Naive thymus-derived CD8-positive, alpha-beta T cell (primary cell): ENCODE measurements around the gene TSGA10IP. TPM values are rescaled to one million over a fixed set of nuclear protein-coding genes. Genes with fewer than 3 reads are reported as not detected.

Experiments
- ATAC-seq, 2 donors: fragments of 150-1000 bp; cut with Tn5 transposase in 1 of 2; sonication (Bioruptor Pico), chemical (Tn5 transposase) in 1 of 2; 1 replicate in 1 of 2; 2 replicates in 1 of 2; pipeline ENCODE4 v1.10.0; 2021; ENCODE audit warnings: mild to moderate bottlenecking in 2 of 2, moderate library complexity in 2 of 2
- POLR2A ChIA-PET: fragments of 350-600 bp; sonication (Branson Sonifier 250); formaldehyde crosslinking; loops from one replicate; lab custom pipeline; 2021; ENCODE audit warnings: antibody characterized with exemption; lab: Charles Lee
- DNase-seq, 10 donors: peaks; one replicate each; pipeline versions ENCODE4 v3.0.0 to v3.0.0-alpha.2; 2020 to 2022
- H3K27ac Mint-ChIP-seq, 10 donors: one replicate each; pipeline ENCODE4 v1.8.0; 2020 to 2022; ENCODE audit warnings: mild to moderate bottlenecking in 10 of 10, mixed read lengths in 10 of 10, moderate library complexity in 4 of 10, inconsistent platforms in 1 of 10
- H3K27me3 Mint-ChIP-seq, 5 donors: one replicate each; pipeline ENCODE4 v1.8.0; 2021 to 2022; ENCODE audit warnings: mixed read lengths in 5 of 5
- H3K36me3 Mint-ChIP-seq, 3 donors: one replicate each; pipeline ENCODE4 v1.8.0; 2020 to 2022; ENCODE audit warnings: mixed read lengths in 3 of 3, mild to moderate bottlenecking in 2 of 3, inconsistent platforms in 1 of 3
- H3K4me1 Mint-ChIP-seq, 4 donors: one replicate each; pipeline ENCODE4 v1.8.0; 2021 to 2022; ENCODE audit warnings: mixed read lengths in 4 of 4
- H3K4me3 Mint-ChIP-seq, 10 donors: one replicate each; pipeline ENCODE4 v1.8.0; 2020 to 2022; ENCODE audit warnings: mild to moderate bottlenecking in 10 of 10, mixed read lengths in 10 of 10, moderate library complexity in 6 of 10, inconsistent platforms in 1 of 10
- H3K9me3 Mint-ChIP-seq, 9 donors: one replicate each; pipeline ENCODE4 v1.8.0; 2020 to 2022; ENCODE audit warnings: mixed read lengths in 9 of 9, mild to moderate bottlenecking in 3 of 9, inconsistent platforms in 1 of 9, moderate library complexity in 1 of 9
- polyA plus RNA-seq, 3 donors: library from polyadenylated mRNA; unstranded; fragments of 300-500 nt; fragmentation: Illumina TruSeq; gene quantifications; one replicate each; pipeline ENCODE4 v1.2.3, GENCODE V29; 2021
- total RNA-seq, 8 experiments: library from RNA in 2 of 8; stranded (reverse) in 2 of 8; gene quantifications; one replicate each; pipeline ENCODE4 v1.2.3 and lab custom pipeline; 2021 to 2026

TSGA10IP gene
- total and polyA plus RNA-seq, 5 experiments from 2014 or later: not detected

DNA sequence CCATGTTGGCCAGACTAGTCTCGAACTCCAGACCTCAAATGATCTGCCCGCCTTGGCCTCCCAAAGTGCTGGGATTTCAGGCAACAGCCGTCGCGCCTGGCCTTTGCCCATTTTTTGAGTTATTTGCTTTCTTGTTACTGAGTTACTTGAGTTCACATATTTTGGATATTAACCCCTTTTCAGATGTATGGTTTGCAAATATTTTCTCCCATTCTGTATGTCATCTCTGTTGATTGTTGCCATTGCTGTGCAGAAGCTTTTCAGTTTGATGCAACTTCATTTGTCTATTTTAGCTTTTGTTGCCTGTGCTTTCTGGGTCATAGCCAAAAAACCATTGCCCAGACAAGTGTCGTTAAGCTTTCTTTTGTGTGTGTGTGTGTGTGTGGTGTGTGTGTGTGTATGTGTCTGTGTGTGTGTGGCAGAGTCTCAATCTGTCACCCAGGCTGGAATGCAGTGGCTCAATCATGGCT lies 6.8 kb downstream of the TSGA10IP start:
- DNase-seq: no peak

DNA sequence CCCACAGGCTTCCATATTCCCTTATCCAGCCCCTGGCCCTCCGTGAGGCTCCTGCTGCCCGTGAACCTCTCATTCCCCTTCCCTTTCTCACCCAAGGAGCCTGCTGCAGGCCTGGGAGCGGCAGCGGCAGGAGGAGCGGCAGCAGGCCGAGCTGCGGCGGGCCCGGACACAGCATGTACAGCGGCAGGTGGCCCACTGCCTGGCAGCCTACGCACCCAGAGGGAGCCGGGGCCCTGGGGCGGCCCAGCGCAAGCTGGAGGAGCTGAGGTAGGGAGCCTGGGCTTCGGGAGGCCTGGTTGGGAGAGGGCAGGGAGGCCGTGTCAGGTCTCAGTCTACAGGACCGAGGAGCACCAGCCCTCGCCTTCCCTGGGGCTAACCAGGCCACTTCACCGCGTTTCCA lies 8.2 kb downstream of the TSGA10IP start:
- no peaks in the 10 kb centered on the region for H3K36me3 Mint-ChIP-seq
- H3K9me3 Mint-ChIP-seq: no peaks in the 10 kb centered on the region
- ATAC-seq: no peak
- DNase-seq: no peak
- H3K4me1 Mint-ChIP-seq: peaks cover 2 to 22% (median 18%) of the 10 kb centered on the region in 4 donors
- H3K27ac Mint-ChIP-seq: no peak overlapping the region
- no peaks in the 10 kb centered on the region for H3K27me3 Mint-ChIP-seq
- no peak overlapping the region for H3K4me3 Mint-ChIP-seq
- POLR2A ChIA-PET: interaction anchor here (0.8 to 1.4 kb wide), 2 partner anchors 9 kb away, joined by 3 read pairs; no protein-coding TSS in a partner anchor

More for the DNA sequence above, 6.8 kb downstream of the TSGA10IP start:
- POLR2A ChIA-PET: interaction anchor here (0.7 to 1.4 kb wide), 3 partner anchors 10 to 106 kb away, joined by 3 to 4 read pairs (median 4); no protein-coding TSS in a partner anchor
- H3K27ac Mint-ChIP-seq: no peak overlapping the region
- H3K4me1 Mint-ChIP-seq: peaks cover 2 to 12% (median 10%) of the 10 kb centered on the region in 4 donors
- H3K9me3 Mint-ChIP-seq: no peaks in the 10 kb centered on the region
- no peaks in the 10 kb centered on the region for H3K36me3 Mint-ChIP-seq
- H3K27me3 Mint-ChIP-seq: no peaks in the 10 kb centered on the region
- H3K4me3 Mint-ChIP-seq: no peak overlapping the region
- no peak for ATAC-seq

- peaks cover 2 to 25% (median 18%) of the 10 kb centered on the region in 4 donors for H3K4me1 Mint-ChIP-seq
- no peaks in the 10 kb centered on the region for H3K27me3 Mint-ChIP-seq
- peak overlapping the region in 2 of 10 donors; percentile 57 to 66 for H3K27ac Mint-ChIP-seq
- no peaks in the 10 kb centered on the region for H3K36me3 Mint-ChIP-seq
- H3K9me3 Mint-ChIP-seq: no peaks in the 10 kb centered on the region
- DNase-seq: no peak
- POLR2A ChIA-PET: interaction anchor here (1.0 to 2.2 kb wide), 3 partner anchors 23 to 66 kb away, joined by 3 to 9 read pairs (median 6); partner anchors contain the start of genes CCDC85B and FIBP
- H3K4me3 Mint-ChIP-seq: no peak overlapping the region
- no peak for ATAC-seq
Observed at GRCh38 chr11:65954771-65955170, 9.5 kb downstream of the TSGA10IP start.

- Mint-ChIP-seq H3K4me1 (peaks cover 17 to 44% (median 41%) of the 10 kb centered on the region in 4 donors), H3K36me3 (peaks cover 0 to 5% (median 0%) of the 10 kb centered on the region in 3 donors), H3K4me3 (peak overlapping the region in 3 of 10 donors; percentile 24 to 48 (median 42)), H3K27ac (peak overlapping the region in 8 of 10 donors; percentile 37 to 98 (median 64)), H3K27me3 (no peaks in the 10 kb centered on the region), H3K9me3 (no peaks in the 10 kb centered on the region)
- DNase-seq: no peak
- ATAC-seq: no peak
- POLR2A ChIA-PET: interaction anchor here (0.6 to 5.5 kb wide), 8 partner anchors 26 to 1091 kb away, joined by 3 to 51 read pairs (median 4); partner anchors contain the start of genes BANF1, CCDC85B, EIF1AD and FIBP
Observed at GRCh38 chr11:65958291-65958690, 13.0 kb downstream of the TSGA10IP start.

DNA sequence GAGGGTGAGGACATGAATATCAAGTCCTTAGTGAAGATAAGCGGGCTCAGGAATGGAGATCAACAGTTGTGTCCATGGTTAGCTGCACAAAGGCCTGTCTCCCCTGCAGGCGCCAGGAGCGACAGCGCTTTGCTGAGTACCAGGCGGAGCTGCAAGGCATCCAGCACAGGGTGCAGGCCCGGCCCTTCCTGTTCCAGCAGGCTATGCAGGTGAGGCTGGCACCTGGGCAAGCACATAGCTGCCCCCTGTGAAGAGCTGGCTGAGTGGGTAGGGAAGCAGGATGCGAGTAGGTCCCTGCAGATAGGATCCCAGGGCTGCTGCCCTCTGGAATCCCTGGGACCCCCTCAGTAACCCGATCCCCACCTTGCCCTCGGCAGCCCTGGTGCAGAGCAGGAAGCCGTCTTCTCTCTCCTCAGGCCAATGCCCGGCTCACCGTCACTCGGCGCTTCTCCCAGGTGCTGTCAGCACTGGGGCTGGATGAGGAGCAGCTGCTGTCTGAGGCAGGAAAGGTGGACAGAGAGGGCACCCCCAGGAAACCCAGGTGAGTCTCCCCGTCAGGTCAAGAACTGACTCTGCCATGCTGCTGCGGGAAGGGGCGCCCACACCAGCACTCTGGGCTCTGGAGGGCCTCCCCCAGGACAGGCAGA lies 13.6 kb downstream of the TSGA10IP start:
- POLR2A ChIA-PET: interaction anchor here (0.6 to 5.5 kb wide), 7 partner anchors 27 to 1091 kb away, joined by 3 to 51 read pairs (median 4); partner anchors contain the start of genes BANF1, CCDC85B, EIF1AD and FIBP
- Mint-ChIP-seq H3K4me3 (peak overlapping the region in 3 of 10 donors; percentile 18 to 24 (median 18)), H3K27me3 (no peaks in the 10 kb centered on the region), H3K36me3 (peaks cover 0 to 8% (median 0%) of the 10 kb centered on the region in 3 donors), H3K9me3 (no peaks in the 10 kb centered on the region), H3K4me1 (peaks cover 17 to 50% (median 47%) of the 10 kb centered on the region in 4 donors), H3K27ac (peak overlapping the region in 9 of 10 donors; percentile 25 to 98 (median 40))
- no peak for ATAC-seq
- DNase-seq: peak in 1 of 10 donors; percentile 58

GRCh38 chr11:65960824-65961266 lies 15.6 kb downstream of the TSGA10IP start:
- peaks cover 22 to 57% (median 53%) of the 10 kb centered on the region in 4 donors for H3K4me1 Mint-ChIP-seq
- DNase-seq: peak in 1 of 10 donors; percentile 55
- peak in 1 of 2 donors; percentile 1 for ATAC-seq

DNA sequence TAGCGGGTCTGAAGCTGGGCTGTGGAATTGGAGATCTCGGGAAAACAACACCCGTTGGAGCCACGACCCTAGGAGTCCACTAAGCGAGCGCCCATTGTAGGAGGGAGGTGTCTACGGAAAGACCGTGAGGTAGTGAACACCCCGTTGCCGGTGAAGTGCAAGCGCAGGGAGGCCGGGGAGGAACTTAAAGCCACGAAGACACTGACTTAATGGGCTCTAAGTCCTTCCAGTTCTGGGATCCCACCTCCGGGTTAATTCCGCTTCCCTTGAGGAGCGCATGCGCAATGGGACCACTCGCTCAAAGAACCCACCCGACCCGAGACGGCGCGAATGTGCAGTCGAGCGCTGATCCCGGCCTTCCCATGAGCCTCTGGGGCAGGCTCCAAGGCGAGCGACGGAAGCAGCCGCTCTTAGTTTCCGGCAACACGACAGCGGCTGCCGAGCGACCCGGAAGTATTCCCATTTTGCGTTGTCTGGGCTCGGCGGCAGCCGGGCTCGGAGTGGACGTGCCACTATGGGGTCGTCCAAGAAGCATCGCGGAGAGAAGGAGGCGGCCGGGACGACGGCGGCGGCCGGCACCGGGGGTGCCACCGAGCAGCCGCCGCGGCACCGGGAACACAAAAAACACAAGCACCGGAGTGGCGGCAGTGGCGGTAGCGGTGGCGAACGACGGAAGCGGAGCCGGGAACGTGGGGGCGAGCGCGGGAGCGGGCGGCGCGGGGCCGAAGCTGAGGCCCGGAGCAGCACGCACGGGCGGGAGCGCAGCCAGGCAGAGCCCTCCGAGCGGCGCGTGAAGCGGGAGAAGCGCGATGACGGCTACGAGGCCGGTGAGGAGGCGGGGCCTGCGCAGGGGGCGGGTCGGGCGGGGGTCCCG lies 16.2 kb downstream of the TSGA10IP start, which contains the start of gene SART1:
Gene SART1, plus strand, starts transcription at position 468 of the 874 bp plus-strand sequence. Its CDS starts 47 bp downstream, at position 515.
- DNase-seq: peak; percentile 91 to 99 (median 96)
- H3K36me3 Mint-ChIP-seq: peaks cover 0 to 34% (median 6%) of the 10 kb centered on the region in 3 donors
- peak within 1 kb of the TSS; percentile 97 to 100 (median 98) for H3K27ac Mint-ChIP-seq
- POLR2A ChIA-PET: interaction anchor here (0.5 to 5.5 kb wide), 19 partner anchors 9 to 389 kb away, joined by 3 to 51 read pairs (median 6); partner anchors contain the start of genes BANF1, C11orf68, CCDC85B and CFL1
- no peaks in the 10 kb centered on the region for H3K9me3 Mint-ChIP-seq
- peaks cover 23 to 51% (median 50%) of the 10 kb centered on the region in 4 donors for H3K4me1 Mint-ChIP-seq
- H3K4me3 Mint-ChIP-seq: peak within 1 kb of the TSS; percentile 93 to 99 (median 98)
- peak; percentile 91 to 93 for ATAC-seq
- H3K27me3 Mint-ChIP-seq: no peaks in the 10 kb centered on the region

More at GRCh38 chr11:65960824-65961266, 15.6 kb downstream of the TSGA10IP start:
- Mint-ChIP-seq H3K9me3 (no peaks in the 10 kb centered on the region), H3K4me3 (peak overlapping the region; percentile 93 to 99 (median 98)), H3K27ac (peak overlapping the region; percentile 97 to 100 (median 98)), H3K36me3 (peaks cover 0 to 28% (median 4%) of the 10 kb centered on the region in 3 donors), H3K27me3 (no peaks in the 10 kb centered on the region)
- POLR2A ChIA-PET: interaction anchor here (0.7 to 5.5 kb wide), 16 partner anchors 15 to 390 kb away, joined by 3 to 51 read pairs (median 5); partner anchors contain the start of genes BANF1, C11orf68, CCDC85B and CFL1

DNA sequence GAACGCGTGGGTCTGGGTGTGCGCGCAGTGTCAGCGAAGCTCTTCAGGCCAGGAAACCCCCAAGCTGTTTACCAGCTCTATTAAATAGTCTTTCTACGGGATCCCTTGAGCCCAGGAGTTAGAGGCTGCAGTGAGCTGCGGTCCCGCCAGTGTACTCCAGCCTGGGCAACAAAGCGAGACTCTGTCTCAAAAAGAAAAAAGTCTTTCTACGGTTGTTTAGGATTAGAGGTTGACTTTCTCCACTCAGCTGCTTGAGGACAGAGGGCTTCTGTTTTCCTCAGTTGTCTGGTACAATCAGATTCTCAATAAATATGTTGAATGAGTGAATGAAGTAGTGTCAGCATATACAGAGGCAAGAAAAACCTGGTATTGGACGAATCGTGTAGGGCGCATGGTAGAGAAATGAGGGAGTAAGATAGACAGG lies 16.9 kb downstream of the TSGA10IP start:
- Mint-ChIP-seq H3K27me3 (no peaks in the 10 kb centered on the region), H3K27ac (peak overlapping the region; percentile 85 to 100 (median 98)), H3K4me1 (peaks cover 21 to 45% (median 44%) of the 10 kb centered on the region in 4 donors), H3K36me3 (peaks cover 0 to 41% (median 6%) of the 10 kb centered on the region in 3 donors), H3K9me3 (no peaks in the 10 kb centered on the region), H3K4me3 (peak overlapping the region; percentile 86 to 99 (median 97))
- DNase-seq: peak in 2 of 10 donors; percentile 28 to 39
- POLR2A ChIA-PET: interaction anchor here (0.5 to 5.5 kb wide), 12 partner anchors 10 to 347 kb away, joined by 3 to 51 read pairs (median 6); partner anchors contain the start of genes BANF1, C11orf68, CCDC85B and CFL1
- ATAC-seq: no peak

DNA sequence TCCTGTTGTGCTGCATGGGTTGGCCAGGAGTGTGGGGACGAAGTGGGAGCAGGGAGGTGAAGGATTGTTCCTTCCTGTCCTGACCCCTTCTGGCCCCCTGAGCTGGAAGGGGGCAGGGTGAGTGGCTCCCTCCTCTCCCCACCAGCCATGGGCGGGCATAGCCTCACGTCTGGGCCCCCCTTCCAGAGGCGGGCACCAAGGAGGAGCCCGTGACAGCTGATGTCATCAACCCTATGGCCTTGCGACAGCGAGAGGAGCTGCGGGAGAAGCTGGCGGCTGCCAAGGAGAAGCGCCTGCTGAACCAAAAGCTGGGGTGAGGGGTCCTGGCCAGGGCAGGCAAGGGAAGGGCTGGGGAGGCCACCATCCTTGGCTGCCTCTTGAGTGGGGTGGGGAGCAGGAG lies 19.6 kb downstream of the TSGA10IP start:
- POLR2A ChIA-PET: interaction anchor here (1.4 to 1.9 kb wide), 2 partner anchors 37 to 77 kb away, joined by 4 to 5 read pairs; partner anchors contain the start of genes BANF1, EIF1AD and FIBP
- Mint-ChIP-seq H3K27ac (peak overlapping the region in 1 of 10 donors; percentile 19), H3K9me3 (no peaks in the 10 kb centered on the region), H3K4me1 (peaks cover 27 to 46% (median 41%) of the 10 kb centered on the region in 4 donors), H3K27me3 (no peaks in the 10 kb centered on the region), H3K36me3 (peaks cover 0 to 67% (median 6%) of the 10 kb centered on the region in 3 donors), H3K4me3 (no peak overlapping the region)
- no peak for ATAC-seq
- DNase-seq: no peak

DNA sequence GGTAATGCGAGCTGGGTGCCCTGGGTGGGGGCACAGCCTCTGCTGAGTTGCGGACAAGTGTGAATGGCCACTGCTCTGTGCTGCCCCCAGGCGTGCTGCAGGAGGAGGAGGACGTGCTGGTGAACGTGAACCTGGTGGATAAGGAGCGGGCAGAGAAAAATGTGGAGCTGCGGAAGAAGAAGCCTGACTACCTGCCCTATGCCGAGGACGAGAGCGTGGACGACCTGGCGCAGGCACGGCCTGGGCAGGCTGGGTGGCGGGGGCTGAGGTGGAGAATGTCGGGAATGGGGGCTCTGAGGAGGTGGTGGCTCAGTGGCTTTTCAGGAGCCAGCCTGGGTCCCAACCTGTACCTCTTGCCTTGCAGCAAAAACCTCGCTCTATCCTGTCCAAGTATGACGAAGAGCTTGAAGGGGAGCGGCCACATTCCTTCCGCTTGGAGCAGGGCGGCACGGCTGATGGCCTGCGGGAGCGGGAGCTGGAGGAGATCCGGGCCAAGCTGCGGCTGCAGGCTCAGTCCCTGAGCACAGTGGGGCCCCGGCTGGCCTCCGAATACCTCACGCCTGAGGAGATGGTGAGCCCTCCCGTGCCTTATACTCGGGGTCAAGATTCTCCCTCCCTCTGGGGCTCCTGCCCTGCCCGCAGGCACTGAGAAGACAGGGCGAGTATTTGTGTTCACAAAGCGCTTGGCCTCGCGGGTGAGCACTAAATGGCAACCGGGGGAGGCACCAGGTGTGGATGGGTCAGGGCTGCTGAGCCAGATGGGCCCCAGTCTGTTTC lies 20.9 kb downstream of the TSGA10IP start:
- no peaks in the 10 kb centered on the region for H3K27me3 Mint-ChIP-seq
- DNase-seq (no peak), ATAC-seq (no peak)
- no peaks in the 10 kb centered on the region for H3K9me3 Mint-ChIP-seq
- H3K4me1 Mint-ChIP-seq: peaks cover 30 to 49% (median 42%) of the 10 kb centered on the region in 4 donors
- H3K4me3 Mint-ChIP-seq: no peak overlapping the region
- H3K36me3 Mint-ChIP-seq: peaks cover 0 to 74% (median 6%) of the 10 kb centered on the region in 3 donors
- H3K27ac Mint-ChIP-seq: peak overlapping the region in 4 of 10 donors; percentile 18 to 86 (median 42)
- POLR2A ChIA-PET: interaction anchor here (0.9 to 1.4 kb wide), 2 partner anchors 36 to 92 kb away, joined by 4 read pairs; partner anchors contain the start of genes BANF1 and EIF1AD
